NK-92 (cell line): ENCODE measurements around the gene ZIM2.

Experiments used
- DNase-seq: peaks from one replicate; lab custom pipeline; 2025; ENCODE audit not compliant: unreplicated experiment; lab: John Stamatoyannopoulos, UW

The ZIM2 gene

GRCh38 chr19:56839652-56840450 is 675 bp downstream of the ZIM2 start:
- DNase-seq: no peak

GRCh38 chr19:56838909-56839651 is 1.4 kb downstream of the ZIM2 start:
- no peak for DNase-seq

- DNase-seq: no peak
Observed at GRCh38 chr19:56838024-56838908, 2.3 kb downstream of the ZIM2 start.

- DNase-seq: no peak
Observed at GRCh38 chr19:56837492-56838023, 3.0 kb downstream of the ZIM2 start.

GRCh38 chr19:56837004-56837403 is 3.5 kb downstream of the ZIM2 start:
- DNase-seq: no peak

GRCh38 chr19:56836059-56836458 is 4.5 kb downstream of the ZIM2 start:
- no peak for DNase-seq

GRCh38 chr19:56835401-56835800 is 5.1 kb downstream of the ZIM2 start:
- no peak for DNase-seq

GRCh38 chr19:56834564-56835375 is 5.8 kb downstream of the ZIM2 start:
- no peak for DNase-seq

GRCh38 chr19:56832352-56832928 is 8.1 kb downstream of the ZIM2 start:
- no peak for DNase-seq

GRCh38 chr19:56831255-56831654 is 9.3 kb downstream of the ZIM2 start:
- DNase-seq: no peak

GRCh38 chr19:56829596-56829995 is 10.9 kb downstream of the ZIM2 start:
- no peak for DNase-seq

- no peak for DNase-seq
Observed at GRCh38 chr19:56827708-56828107, 12.8 kb downstream of the ZIM2 start.

- no peak for DNase-seq
Observed at GRCh38 chr19:56823956-56824355, 16.6 kb downstream of the ZIM2 start.

- no peak for DNase-seq
Observed at GRCh38 chr19:56823417-56823816, 17.1 kb downstream of the ZIM2 start.

- DNase-seq: no peak
Observed at GRCh38 chr19:56822755-56823154, 17.8 kb downstream of the ZIM2 start.

GRCh38 chr19:56821675-56822074 is 18.9 kb downstream of the ZIM2 start:
- DNase-seq: no peak

- no peak for DNase-seq
Observed at GRCh38 chr19:56821209-56821608, 19.3 kb downstream of the ZIM2 start.

- DNase-seq: no peak
Observed at GRCh38 chr19:56819166-56819565, 21.4 kb downstream of the ZIM2 start.

- DNase-seq: no peak
Observed at GRCh38 chr19:56814656-56815055, 25.9 kb downstream of the ZIM2 start.

GRCh38 chr19:56813531-56813930 is 27.0 kb downstream of the ZIM2 start:
- DNase-seq: no peak
